ENCODE data around the gene RAG1.
A peak's percentile ranks its signal among the peaks of the same experiment; 100 is the strongest.
"Not testable (repeated sequence)": the region's sequence is repeated elsewhere in the genome, so short reads cannot be mapped to it uniquely, and the experiment has no call there.

RAG1 gene

GRCh38 chr11:36567694-36568093, at the start of gene RAG1:
TSS of gene RAG1 (plus strand) at chr11:36568007. CDS start at chr11:36573305, 5,298 bp downstream.
- no peak for DNase-seq

GRCh38 chr11:36530840-36531239, 37.0 kb upstream of the RAG1 start:
- no peak for DNase-seq

DNA sequence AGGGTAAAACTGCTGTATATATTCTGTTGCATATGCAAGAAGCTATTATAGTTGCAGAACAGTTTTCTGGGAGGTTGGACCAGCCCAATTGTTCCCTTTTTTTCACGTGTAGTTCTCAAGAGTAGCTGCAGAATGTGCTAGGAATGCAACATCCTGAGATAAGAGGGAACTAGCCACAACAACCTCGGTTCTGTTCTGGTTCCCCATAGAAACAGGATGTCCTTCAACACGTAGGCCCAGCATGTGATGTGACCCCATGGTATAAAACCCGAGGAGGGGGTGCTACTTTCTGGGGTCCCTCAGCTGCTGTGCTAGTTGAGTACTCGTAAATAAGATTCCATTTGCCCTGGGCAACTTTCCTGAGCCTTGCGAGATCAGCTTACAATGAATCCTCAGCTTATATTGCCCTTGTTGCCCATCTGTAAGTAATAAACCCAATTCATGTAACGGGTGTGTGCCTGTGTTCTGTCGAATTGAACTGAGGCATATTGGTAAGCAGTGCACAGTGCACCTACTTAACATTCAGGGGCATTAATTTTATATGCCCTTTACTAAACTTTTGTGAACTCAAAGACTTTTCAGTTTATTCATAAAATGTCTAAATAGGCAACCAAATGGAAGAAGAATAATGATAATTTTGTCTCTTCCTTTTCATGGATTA, 34.7 kb upstream of the RAG1 start:
- no peak for DNase-seq

DNA sequence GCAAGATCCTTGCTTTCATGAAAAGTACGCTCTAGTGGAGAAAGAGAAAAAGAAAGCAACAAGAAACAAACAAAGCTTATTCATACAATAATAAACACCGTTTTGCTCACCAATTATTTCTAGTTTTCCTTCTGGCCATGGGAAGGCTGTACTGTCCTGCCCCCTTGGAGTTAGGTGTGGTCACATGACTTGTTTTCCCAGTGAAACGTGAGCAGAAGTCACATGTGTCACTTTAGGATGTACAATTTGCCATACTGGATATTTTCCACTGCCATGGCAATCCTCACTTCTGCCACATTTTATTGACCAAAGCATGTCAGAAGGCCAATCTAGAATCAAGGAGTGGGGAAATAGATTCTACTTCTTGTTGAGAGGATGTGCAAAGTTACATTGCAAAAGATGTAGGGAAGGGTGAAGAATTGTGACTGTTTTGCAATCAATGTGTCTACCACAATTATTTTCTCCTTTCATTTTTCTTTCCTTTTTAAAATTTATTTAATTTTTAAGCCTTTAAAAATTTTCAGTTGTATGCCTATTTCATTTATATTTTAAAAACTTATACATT, 33.4 kb upstream of the RAG1 start:
- no peak for DNase-seq

DNA sequence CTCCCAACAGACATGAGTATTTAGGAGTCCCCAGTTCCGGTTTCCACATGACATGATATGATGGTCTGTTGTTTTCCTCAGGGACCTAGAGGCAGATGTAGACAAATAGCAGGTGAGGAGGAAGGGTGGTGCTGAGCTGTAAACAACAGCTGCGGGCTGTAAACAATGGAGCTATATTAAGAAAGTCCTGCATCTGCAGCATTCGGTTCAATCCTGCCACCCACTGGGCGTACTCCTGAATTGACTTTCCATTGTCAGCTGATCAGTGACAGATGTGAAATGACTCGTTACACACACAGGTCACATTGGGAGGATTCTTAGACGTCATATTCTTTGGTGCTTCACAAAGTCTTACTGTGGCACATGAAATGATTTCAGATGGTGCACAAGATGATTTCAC, 26.8 kb upstream of the RAG1 start:
- no peak for DNase-seq

- no peak for DNase-seq
Measured at GRCh38 chr11:36550385-36551115, 17.3 kb upstream of the RAG1 start.

- DNase-seq, result not testable (repeated sequence)
Measured at GRCh38 chr11:36557390-36557789, 10.4 kb upstream of the RAG1 start.

GRCh38 chr11:36557991-36558390, 9.8 kb upstream of the RAG1 start:
- DNase-seq, result no peak

GRCh38 chr11:36558571-36559413, 9.0 kb upstream of the RAG1 start:
- no peak for DNase-seq

DNA sequence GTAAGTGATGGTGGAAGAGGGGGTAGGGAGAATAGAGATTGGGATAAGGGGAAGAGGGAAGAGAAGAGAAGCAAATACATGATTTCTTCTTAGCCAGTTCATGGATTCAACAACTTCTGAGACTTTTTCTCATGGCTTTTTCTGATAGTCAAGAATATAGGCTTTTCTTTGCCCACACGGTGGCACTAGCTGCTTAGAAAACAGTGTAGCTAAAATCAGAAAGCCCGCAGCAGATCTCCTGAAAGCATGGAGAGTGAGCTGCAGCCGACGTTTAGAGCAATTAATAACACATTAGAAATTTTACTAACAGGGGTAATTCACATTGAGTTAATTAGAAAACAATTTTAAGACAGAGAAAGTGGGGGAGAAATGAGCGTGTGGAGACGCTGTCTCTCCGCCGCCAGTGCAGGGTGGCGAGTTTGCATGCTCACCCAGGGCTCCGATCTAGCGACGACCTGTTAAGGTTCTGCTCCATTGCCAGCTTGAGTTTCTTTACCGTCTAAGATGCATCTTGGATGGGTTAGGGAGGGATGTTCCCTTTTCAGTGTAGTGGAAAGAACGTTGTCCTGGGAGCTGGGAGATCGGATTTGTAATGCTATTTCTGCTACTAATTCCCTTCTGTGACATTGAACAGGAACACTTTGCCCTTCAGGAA, 3.3 kb upstream of the RAG1 start:
- DNase-seq, result no peak

DNA sequence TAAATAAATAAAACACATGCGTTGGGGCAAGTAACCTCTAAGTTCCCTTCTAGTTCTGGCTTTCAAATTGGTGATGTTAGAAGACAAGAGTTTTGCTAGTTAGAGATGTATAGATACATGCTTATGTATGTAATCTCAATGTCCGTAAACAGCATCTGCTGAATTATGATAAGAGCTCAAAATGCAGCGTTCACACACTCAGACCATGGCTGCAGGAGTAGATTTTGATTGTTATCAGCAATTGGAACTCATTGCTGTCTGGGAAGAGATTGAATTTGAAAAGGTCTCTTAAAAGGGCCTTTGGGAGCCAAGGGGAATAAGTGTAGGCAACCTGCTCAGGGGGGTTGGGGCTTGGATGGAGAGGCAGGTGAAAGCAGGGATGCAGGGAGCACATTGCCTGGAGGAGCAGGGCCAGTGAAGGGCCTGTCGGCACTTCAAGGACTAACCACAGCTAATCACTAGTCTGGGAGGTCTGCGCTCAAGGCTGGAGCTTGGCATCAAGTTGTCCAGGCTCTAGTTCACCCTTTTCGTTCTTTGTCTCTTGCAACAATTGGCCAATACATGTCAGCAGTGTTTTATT, 2.7 kb upstream of the RAG1 start:
- no peak for DNase-seq

- no peak for DNase-seq
Measured at GRCh38 chr11:36566407-36567053, 1.3 kb upstream of the RAG1 start.

GRCh38 chr11:36569095-36569494, 1.3 kb downstream of the RAG1 start:
- no peak for DNase-seq

GRCh38 chr11:36574486-36574885, 6.7 kb downstream of the RAG1 start:
- DNase-seq, result no peak

DNA sequence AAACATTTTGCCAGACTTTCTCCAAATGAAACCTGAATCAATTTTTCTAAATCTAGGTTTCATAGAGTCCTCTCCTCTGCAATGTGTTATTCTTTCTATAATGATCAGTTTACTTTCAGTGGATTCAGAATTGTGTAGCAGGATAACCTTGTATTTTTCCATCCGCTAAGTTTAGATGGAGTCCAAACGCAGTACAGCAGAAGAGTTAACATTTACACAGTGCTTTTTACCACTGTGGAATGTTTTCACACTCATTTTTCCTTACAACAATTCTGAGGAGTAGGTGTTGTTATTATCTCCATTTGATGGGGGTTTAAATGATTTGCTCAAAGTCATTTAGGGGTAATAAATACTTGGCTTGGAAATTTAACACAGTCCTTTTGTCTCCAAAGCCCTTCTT, 9.6 kb downstream of the RAG1 start:
- no peak for DNase-seq

GRCh38 chr11:36577859-36578258, 10.1 kb downstream of the RAG1 start:
- DNase-seq, result peak; percentile 6

GRCh38 chr11:36578458-36578857, 10.7 kb downstream of the RAG1 start:
- DNase-seq, result no peak

GRCh38 chr11:36581536-36581935, 13.7 kb downstream of the RAG1 start:
- DNase-seq, result no peak

DNA sequence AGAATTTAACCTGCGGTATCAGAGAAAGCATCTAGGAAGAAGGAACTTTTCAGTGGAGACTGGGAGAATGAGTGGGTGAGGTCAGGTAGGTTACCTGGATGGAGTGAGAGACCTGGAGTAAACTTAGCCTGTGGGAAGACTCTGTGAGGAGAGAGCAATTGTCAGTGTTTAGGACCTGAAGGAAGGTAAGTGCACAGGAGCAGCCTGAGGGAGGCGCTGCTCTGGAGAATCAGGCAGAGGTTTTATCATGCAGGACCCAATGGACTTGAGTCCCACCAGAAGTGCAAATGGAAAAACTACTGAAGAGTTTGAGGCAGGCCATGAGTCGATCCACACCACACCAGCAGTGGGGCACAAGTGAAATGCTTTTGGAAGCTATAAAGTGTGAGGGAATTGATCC, 15.9 kb downstream of the RAG1 start:
- no peak for DNase-seq

DNA sequence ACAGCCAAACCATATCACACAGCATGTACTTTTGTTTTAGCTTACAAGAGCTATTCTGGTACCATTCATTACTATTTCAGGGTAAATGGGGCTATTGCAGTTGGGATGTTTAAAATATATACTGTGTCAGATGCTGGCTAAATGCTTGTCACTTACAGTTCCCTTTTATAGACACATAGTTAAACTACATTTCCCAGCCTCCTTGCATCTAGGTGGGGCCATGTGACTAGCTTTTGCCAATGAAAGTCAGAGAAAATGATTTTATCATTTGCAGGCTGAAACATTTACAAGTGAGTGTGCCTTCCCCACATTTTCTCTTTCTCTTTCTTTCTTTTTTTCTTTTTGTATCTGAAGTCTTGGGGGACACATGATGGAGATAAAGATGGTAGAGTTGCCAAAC, 18.7 kb downstream of the RAG1 start:
- no peak for DNase-seq

DNA sequence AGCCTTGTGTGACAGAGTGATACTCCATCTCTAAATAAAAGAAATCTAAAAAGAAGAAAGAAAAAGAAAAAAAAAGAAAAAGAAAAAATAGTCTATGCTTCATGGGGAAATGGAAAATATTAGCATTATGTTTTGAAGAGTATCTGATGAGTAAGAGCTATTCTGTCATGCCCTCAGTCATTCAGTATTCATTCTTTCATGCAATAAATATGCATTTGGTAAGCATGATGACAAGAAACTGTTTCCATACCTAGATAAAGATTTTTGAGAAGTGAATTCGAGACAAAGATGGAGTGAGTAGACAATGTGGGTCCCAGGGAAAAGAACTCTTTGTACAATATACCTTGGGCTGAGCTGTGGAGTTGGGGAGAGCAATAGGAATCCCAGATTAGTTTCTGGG, 20.3 kb downstream of the RAG1 start:
- no peak for DNase-seq

DNA sequence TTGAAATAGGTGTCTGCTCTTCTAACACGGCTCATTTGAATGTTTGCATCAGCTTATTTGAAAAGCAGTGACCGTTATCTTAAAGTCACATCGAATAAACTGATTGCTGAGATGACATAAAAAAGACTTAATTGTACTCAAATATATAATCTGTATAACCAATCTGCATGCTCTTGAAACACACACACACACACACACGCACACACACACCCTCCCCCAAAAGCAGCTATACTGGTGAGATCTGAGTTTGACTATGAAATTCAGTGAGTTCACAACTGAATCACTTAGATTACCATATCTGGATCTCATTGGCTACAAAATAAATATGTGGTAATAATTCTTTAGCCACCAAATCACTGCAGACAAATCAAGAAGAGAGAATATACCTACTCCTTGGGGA, 22.7 kb downstream of the RAG1 start:
- no peak for DNase-seq

Data from NCI-H1417 treated with DMSO at 0.1 percent for 48 hours (cell line).